NCI-H526 treated with DMSO at 0.1 percent for 48 hours (cell line): ENCODE data around the gene FARS2.
"Not testable (repeated sequence)": the region's sequence is repeated elsewhere in the genome, so short reads cannot be mapped to it uniquely, and the experiment has no call there.

ENCODE experiments used
- DNase-seq: peaks from one replicate; lab custom pipeline; 2025; lab: John Stamatoyannopoulos, UW

The FARS2 gene

GRCh38 chr6:5667737-5668136 lies 406.4 kb downstream of the FARS2 start:
- no peak for DNase-seq

- DNase-seq: no peak
Measured at GRCh38 chr6:5670381-5670780, 409.1 kb downstream of the FARS2 start.

DNA sequence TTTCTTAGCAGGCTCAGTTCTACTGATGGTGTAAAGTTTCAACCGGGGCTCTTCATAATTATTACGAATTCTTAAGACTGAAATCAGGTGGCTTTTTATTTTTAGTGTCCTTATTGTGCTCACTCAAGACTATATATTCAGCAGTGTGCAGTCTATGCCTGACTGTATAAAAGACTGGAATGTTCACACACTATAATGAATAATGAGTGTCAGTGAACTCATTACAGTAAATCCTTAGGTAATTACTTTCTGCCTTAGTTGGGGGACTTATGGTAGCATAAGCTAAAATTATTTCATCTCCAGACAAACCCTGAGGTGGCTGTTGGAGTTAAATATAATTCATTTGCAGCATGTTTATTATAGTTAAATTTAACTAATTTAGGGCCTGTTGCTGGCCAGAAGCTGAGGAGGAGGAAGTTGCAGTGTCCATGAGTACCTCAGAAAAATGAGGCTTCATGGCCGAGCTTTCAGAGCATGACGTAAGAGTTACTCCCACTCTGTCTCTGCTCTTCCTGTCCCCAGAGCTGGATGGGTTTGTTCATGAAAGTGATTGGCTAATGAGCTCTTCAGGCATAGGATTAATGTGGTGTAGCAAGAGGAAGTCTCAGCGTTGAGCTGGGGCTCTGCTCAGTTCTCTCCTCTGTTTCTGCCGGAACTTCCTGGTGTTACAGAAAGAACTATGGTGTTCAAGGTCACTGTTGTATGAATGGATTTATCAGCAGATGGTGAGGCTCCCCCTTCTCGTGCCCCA lies 409.7 kb downstream of the FARS2 start:
- no peak for DNase-seq

GRCh38 chr6:5671601-5672559 lies 410.6 kb downstream of the FARS2 start:
- no peak for DNase-seq

- DNase-seq: no peak
Measured at GRCh38 chr6:5672581-5673011, 411.3 kb downstream of the FARS2 start.

DNA sequence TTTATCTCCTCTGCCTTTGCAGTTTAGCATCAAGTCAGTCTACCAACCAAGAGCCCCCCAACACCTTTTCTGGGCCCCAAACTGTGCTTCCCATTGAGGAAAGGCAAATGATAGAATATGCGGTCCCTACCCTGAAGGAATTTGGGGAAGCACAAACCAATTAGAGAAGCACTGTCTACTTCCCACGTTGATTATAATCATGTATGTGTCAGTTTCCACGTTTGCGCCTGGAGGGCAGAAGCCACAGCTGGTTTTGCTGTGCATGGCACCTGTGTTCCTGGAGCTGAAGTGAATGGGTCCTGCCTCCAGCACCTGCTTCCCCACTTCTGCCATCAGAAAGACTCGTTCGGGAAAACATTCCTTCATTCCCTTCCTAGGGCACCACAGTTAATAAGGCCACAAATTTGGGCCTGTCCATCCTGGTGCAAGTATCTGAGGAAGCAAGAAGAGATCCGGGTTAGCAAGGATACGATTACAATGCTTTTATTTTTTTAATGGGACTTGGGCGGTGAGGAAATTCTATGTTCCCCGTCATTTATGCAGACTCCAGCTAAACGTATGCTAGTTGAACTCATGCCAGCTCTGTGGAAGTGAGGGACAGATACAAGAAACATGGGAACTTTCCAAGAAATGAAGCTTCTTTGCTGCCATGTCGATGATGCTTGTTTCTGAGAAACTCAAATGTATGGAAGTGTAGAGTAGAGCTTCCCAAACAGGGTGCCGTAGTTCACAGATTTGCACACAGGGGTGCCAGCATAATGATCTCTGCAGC lies 411.9 kb downstream of the FARS2 start:
- no peak for DNase-seq

- no peak for DNase-seq
Measured at GRCh38 chr6:5674141-5674540, 412.8 kb downstream of the FARS2 start.

- no peak for DNase-seq
Measured at GRCh38 chr6:5674721-5675120, 413.4 kb downstream of the FARS2 start.

- DNase-seq: no peak
Measured at GRCh38 chr6:5676701-5677100, 415.4 kb downstream of the FARS2 start.

DNA sequence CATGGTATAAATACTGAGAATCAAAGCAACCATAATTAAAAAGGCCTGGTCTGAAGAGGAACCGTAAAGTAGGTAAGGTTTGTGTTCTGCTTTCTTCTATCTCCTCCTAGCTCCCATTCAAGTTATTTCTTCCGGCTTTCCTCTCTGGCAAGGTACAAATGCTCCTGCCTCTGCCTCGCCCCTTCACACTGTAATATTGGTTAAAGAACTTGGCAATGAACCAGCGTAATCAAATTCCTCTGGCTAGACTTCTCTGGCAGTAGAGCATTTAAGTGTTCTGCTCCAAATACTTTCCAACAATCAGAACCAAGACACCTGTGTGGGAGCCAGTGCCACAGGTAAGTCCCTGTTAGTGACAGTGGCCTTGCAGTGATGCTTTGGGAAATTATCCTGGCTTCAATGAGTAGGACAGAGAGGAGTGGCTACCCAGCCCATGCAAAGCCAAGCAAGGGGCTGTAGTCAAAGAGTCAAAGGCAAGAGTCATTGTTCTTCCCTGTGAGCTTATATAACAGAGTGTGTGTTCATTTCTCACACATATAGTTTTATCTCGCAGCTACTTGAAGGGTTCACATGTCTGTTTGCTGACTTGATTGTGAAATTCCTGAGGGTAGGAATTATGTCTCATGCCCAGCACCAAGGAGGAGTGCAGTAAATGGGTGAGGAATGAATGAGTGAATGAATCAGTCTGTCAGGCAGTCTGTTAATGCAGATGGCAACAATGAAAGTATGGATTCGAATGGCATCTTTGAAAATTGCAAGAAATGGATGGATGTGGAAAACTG lies 416.1 kb downstream of the FARS2 start:
- no peak for DNase-seq

DNA sequence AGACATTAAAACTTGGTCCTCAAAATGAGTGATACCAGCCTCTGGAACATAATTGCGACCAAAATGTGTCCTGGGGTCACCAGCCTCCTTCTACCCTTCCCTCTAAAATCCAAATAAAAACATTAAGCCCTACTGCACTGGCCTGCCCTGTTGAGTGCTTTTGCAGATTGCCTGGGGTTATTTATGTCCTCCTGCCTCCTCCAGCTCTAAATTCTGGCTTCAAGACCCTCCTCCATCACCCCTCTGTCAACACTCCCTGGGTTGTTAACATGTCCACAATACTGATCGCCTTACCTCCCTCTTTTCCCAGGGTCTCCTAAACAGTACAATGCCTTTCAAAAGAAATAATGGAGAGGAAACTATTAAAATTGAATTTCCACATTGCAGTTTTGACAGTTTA lies 418.0 kb downstream of the FARS2 start:
- no peak for DNase-seq

- no peak for DNase-seq
Measured at GRCh38 chr6:5679691-5680090, 418.4 kb downstream of the FARS2 start.

DNA sequence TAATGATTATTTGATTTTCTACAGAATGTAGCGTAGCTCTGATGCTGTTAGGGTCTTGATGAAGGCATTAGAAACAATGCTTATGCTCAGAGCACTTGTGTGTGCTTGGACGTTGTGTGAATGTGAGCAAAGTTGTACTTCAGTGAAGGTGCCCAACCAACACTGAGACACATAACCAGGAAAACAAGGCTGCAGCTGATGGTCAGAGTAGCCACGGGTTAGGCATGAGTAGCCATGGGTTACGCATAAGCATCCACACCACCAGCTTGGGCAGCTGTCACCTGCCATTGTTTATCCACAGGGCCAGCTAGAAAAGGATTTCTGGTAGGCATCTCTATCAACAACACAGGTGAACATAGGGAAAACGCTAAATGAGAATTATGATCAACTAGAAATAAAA lies 418.8 kb downstream of the FARS2 start:
- DNase-seq: no peak

- DNase-seq: no peak
Measured at GRCh38 chr6:5681480-5681879, 420.2 kb downstream of the FARS2 start.

GRCh38 chr6:5682530-5682929 lies 421.2 kb downstream of the FARS2 start:
- no peak for DNase-seq

GRCh38 chr6:5683747-5684146 lies 422.4 kb downstream of the FARS2 start:
- not testable (repeated sequence) for DNase-seq

DNA sequence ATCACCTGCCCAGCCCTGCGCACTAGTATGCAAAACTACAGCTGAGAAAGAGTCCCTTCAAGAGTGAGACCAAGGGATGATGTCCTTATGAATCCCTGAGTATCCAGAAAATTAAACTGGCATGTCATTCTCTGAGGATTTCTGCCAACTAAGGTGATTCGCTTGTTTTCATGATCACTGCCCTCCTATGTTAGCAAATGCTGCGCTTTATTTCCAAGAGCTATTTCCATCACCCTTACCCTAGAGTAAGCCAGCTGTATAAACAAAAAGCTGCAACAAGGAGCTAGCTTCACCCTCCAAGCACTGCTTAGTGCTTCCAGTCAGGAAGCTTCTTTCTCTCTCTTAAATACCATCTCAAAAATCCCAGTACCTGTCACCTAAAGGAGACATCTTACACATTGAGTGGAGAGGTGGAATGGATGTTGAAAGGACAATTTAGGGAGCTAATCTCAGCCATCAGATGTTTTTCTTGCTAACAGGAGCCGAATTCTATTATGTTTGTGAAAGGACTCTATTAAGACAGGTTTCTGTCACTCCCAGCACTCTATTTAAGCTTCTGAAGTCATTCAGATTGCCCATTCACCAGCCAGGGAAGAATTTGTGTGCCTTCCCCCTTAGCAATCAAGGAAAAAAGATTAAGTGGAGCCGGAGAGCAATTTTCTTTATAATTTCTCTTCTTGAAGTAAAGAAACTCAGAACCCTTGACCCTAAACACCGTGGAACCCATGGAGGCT lies 423.2 kb downstream of the FARS2 start:
- DNase-seq: no peak

GRCh38 chr6:5693225-5694145 lies 432.2 kb downstream of the FARS2 start:
- no peak for DNase-seq
